Liver (tissue), 9 donors: Measurements from ENCODE around the gene PYROXD2. TPM values are rescaled to one million over a fixed set of nuclear protein-coding genes. Genes with fewer than 3 reads are reported as not detected.

ENCODE experiments used
- DNase-seq: peaks from one replicate; pipeline ENCODE4 v3.0.0-alpha.2; 2017; ENCODE audit warnings: low spot score
- H3K27ac ChIP-seq, 2 donors: one replicate each; pipeline ENCODE4 v1.7.0; 2013; ENCODE audit warnings: inconsistent platforms in 2 of 2, low read length in 2 of 2, control low read depth in 1 of 2, low read depth in 1 of 2, mild to moderate bottlenecking in 1 of 2
- H3K27me3 ChIP-seq, 4 donors: one replicate each; pipeline versions ENCODE4 v1.6.1 to v1.7.0; 2013; ENCODE audit warnings: low read length in 3 of 4, inconsistent platforms in 1 of 4, mild to moderate bottlenecking in 1 of 4, moderate library complexity in 1 of 4; ENCODE audit not compliant: control insufficient read depth in 4 of 4, insufficient read depth in 4 of 4
- H3K36me3 ChIP-seq, 4 donors: one replicate each; pipeline versions ENCODE4 v1.6.1 to v1.7.0; 2013; ENCODE audit warnings: low read length in 3 of 4, mild to moderate bottlenecking in 3 of 4, low read depth in 1 of 4, moderate library complexity in 1 of 4; ENCODE audit not compliant: control insufficient read depth in 4 of 4, insufficient read depth in 3 of 4
- H3K4me1 ChIP-seq, 4 donors: one replicate each; pipeline versions ENCODE4 v1.6.1 to v1.7.0; 2013; ENCODE audit warnings: low read length in 3 of 4, mild to moderate bottlenecking in 3 of 4, moderate library complexity in 1 of 4; ENCODE audit not compliant: control insufficient read depth in 4 of 4, insufficient read depth in 4 of 4
- H3K4me3 ChIP-seq, 3 donors: one replicate each; pipeline versions ENCODE4 v1.6.1 to v1.7.0; 2013; ENCODE audit warnings: low read length in 3 of 3, control low read depth in 1 of 3, low read depth in 1 of 3, mild to moderate bottlenecking in 1 of 3
- H3K9ac ChIP-seq, 2 donors: one replicate each; pipeline ENCODE4 v1.7.0; 2013; ENCODE audit warnings: low read length in 2 of 2, mild to moderate bottlenecking in 2 of 2, moderate library complexity in 2 of 2, control low read depth in 1 of 2, low read depth in 1 of 2
- H3K9me3 ChIP-seq, 4 donors: one replicate each; pipeline versions ENCODE4 v1.6.1 to v1.7.0; 2013; ENCODE audit warnings: low read length in 3 of 4; ENCODE audit not compliant: control insufficient read depth in 4 of 4
- EGR1 ChIP-seq, 2 donors: IDR thresholded peaks; 2 replicates each; pipeline ENCODE4 v1.6.1; 2016 to 2018; ENCODE audit warnings: antibody characterized with exemption in 2 of 2, low read depth in 2 of 2
- FOXA1 ChIP-seq: IDR thresholded peaks from 2 replicates; pipeline ENCODE4 v1.6.1; 2016; ENCODE audit warnings: antibody characterized with exemption
- FOXA2 ChIP-seq: IDR thresholded peaks from 2 replicates; pipeline ENCODE4 v1.6.1; 2016; ENCODE audit warnings: antibody characterized with exemption
- GABPA ChIP-seq, 2 donors: IDR thresholded peaks in 1 of 2; conservative IDR thresholded peaks in 1 of 2; 2 replicates each; pipeline ENCODE4 v1.6.1; 2016; ENCODE audit warnings: antibody characterized with exemption in 2 of 2, mild to moderate bottlenecking in 1 of 2, moderate library complexity in 1 of 2
- HNF4A ChIP-seq, 2 donors: conservative IDR thresholded peaks; 2 replicates each; pipeline ENCODE4 v1.6.1; 2016; ENCODE audit warnings: antibody characterized with exemption in 2 of 2, mild to moderate bottlenecking in 2 of 2
- HNF4G ChIP-seq: IDR thresholded peaks from 2 replicates; pipeline ENCODE4 v1.6.1; 2016; ENCODE audit warnings: antibody characterized with exemption
- JUND ChIP-seq, 2 donors: IDR thresholded peaks; 2 replicates each; pipeline ENCODE4 v1.6.1; 2016; ENCODE audit warnings: antibody characterized with exemption in 2 of 2
- NR2F2 ChIP-seq: IDR thresholded peaks from 2 replicates; pipeline ENCODE4 v1.6.1; 2016; ENCODE audit warnings: antibody characterized with exemption
- RAD21 ChIP-seq, 2 donors: IDR thresholded peaks; 2 replicates each; pipeline ENCODE4 v1.6.1; 2016; ENCODE audit warnings: antibody characterized with exemption in 2 of 2, mild to moderate bottlenecking in 2 of 2
- RXRA ChIP-seq, 2 donors: IDR thresholded peaks; 2 replicates each; pipeline ENCODE4 v1.6.1; 2017 to 2018; ENCODE audit warnings: antibody characterized with exemption in 2 of 2, mild to moderate bottlenecking in 1 of 2
- SP1 ChIP-seq: IDR thresholded peaks from 2 replicates; pipeline ENCODE4 v1.6.1; 2018; ENCODE audit warnings: antibody characterized with exemption, mild to moderate bottlenecking
- TAF1 ChIP-seq: conservative IDR thresholded peaks from 2 replicates; pipeline ENCODE4 v1.6.1; 2016; ENCODE audit warnings: antibody characterized with exemption, mild to moderate bottlenecking
- YY1 ChIP-seq: IDR thresholded peaks from 2 replicates; pipeline ENCODE4 v1.6.1; 2016; ENCODE audit warnings: antibody characterized with exemption, mild to moderate bottlenecking
- ZBTB33 ChIP-seq: IDR thresholded peaks from 2 replicates; pipeline ENCODE4 v1.6.1; 2016; ENCODE audit warnings: antibody characterized with exemption
- WGBS: extraction: QIAGEN DNeasy Blood & Tissue Kit; methylation state at CpG from one replicate; pipeline ENCODE4 v1.1.7; 2013; 5-methylcytosine and 5-hydroxymethylcytosine counted together
- polyA plus RNA-seq, 2 donors: library from polyadenylated mRNA; stranded (reverse) in 1 of 2; unstranded in 1 of 2; fragments of 200-250 nt in 1 of 2; fragments of >200 nt in 1 of 2; fragmentation: Nextera tagmentation in 1 of 2; extraction: Ambion mirVana in 1 of 2; gene quantifications; one replicate each; pipeline versions ENCODE4 v1.2.1 to v1.2.3, GENCODE V29; 2013 to 2015
- total RNA-seq, 2 donors: library from RNA; depleted of rRNA; stranded (reverse); fragments of >200 nt; gene quantifications; one replicate each; pipeline ENCODE4 v1.2.3, GENCODE V29; 2014
- TF ChIP-seq, protein P1 (sequence below): fragments of 150-350 bp; IDR thresholded peaks from 2 replicates; pipeline ENCODE4 v1.5.1; 2017; ENCODE audit warnings: improper control_type of control experiment, low read depth, low read length; ENCODE audit not compliant: missing input control
- TF ChIP-seq, protein P2 (sequence below): IDR thresholded peaks from 2 replicates; pipeline ENCODE4 v1.6.1; 2016; ENCODE audit warnings: antibody characterized with exemption
- TF ChIP-seq, protein P3 (sequence below): IDR thresholded peaks from 2 replicates; pipeline ENCODE4 v1.6.1; 2016; ENCODE audit warnings: antibody characterized with exemption
- TF ChIP-seq, protein P4 (sequence below): IDR thresholded peaks from 2 replicates; pipeline ENCODE4 v1.6.1; 2016; ENCODE audit warnings: antibody characterized with exemption, mild to moderate bottlenecking
- donor health status: healthy.
- donor health status: healthy.
- donor health status: healthy.
- donor health status: healthy.
- donor health status: healthy.

PYROXD2 gene
- total and polyA plus RNA-seq, 4 donors, result 2.3 to 9.0 (median 4.5) TPM

GRCh38 chr10:98376485-98376884 is 38.5 kb downstream of the PYROXD2 start:
- 81% methylated on average over 1 of the region's 1 CpG for WGBS
- Histone ChIP-seq H3K9ac (no peak overlapping the region), H3K27me3 (no peaks in the 10 kb centered on the region), H3K4me3 (no peak overlapping the region), H3K27ac (no peak overlapping the region), H3K36me3 (peaks cover 0 to 2% (median 0%) of the 10 kb centered on the region in 4 donors), H3K9me3 (peaks cover 0 to 2% (median 0%) of the 10 kb centered on the region in 4 donors), H3K4me1 (no peaks in the 10 kb centered on the region)
- TF ChIP-seq, protein P1, sequence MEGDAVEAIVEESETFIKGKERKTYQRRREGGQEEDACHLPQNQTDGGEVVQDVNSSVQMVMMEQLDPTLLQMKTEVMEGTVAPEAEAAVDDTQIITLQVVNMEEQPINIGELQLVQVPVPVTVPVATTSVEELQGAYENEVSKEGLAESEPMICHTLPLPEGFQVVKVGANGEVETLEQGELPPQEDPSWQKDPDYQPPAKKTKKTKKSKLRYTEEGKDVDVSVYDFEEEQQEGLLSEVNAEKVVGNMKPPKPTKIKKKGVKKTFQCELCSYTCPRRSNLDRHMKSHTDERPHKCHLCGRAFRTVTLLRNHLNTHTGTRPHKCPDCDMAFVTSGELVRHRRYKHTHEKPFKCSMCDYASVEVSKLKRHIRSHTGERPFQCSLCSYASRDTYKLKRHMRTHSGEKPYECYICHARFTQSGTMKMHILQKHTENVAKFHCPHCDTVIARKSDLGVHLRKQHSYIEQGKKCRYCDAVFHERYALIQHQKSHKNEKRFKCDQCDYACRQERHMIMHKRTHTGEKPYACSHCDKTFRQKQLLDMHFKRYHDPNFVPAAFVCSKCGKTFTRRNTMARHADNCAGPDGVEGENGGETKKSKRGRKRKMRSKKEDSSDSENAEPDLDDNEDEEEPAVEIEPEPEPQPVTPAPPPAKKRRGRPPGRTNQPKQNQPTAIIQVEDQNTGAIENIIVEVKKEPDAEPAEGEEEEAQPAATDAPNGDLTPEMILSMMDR, result no peak
- TF ChIP-seq JUND (IDR thresholded peaks at IDR 0.05) (no peak), YY1 (no peak), RXRA (IDR thresholded peaks at IDR 0.05) (no peak), FOXA2 (no peak), ZBTB33 (no peak), HNF4A (conservative IDR thresholded peaks at IDR 0.05) (no peak), EGR1 (IDR thresholded peaks at IDR 0.05; ENCODE audit: low read depth in 2 of 2) (no peak), RAD21 (IDR thresholded peaks at IDR 0.05) (no peak), TAF1 (no peak), SP1 (no peak), FOXA1 (no peak), NR2F2 (no peak), HNF4G (no peak), GABPA (IDR thresholded peaks at IDR 0.05 in 1 of 2, conservative IDR thresholded peaks at IDR 0.05 in 1 of 2) (no peak)
- TF ChIP-seq, protein P2, sequence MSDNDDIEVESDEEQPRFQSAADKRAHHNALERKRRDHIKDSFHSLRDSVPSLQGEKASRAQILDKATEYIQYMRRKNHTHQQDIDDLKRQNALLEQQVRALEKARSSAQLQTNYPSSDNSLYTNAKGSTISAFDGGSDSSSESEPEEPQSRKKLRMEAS, result no peak
- TF ChIP-seq, protein P3, sequence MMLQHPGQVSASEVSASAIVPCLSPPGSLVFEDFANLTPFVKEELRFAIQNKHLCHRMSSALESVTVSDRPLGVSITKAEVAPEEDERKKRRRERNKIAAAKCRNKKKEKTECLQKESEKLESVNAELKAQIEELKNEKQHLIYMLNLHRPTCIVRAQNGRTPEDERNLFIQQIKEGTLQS, result no peak
- TF ChIP-seq, protein P4, sequence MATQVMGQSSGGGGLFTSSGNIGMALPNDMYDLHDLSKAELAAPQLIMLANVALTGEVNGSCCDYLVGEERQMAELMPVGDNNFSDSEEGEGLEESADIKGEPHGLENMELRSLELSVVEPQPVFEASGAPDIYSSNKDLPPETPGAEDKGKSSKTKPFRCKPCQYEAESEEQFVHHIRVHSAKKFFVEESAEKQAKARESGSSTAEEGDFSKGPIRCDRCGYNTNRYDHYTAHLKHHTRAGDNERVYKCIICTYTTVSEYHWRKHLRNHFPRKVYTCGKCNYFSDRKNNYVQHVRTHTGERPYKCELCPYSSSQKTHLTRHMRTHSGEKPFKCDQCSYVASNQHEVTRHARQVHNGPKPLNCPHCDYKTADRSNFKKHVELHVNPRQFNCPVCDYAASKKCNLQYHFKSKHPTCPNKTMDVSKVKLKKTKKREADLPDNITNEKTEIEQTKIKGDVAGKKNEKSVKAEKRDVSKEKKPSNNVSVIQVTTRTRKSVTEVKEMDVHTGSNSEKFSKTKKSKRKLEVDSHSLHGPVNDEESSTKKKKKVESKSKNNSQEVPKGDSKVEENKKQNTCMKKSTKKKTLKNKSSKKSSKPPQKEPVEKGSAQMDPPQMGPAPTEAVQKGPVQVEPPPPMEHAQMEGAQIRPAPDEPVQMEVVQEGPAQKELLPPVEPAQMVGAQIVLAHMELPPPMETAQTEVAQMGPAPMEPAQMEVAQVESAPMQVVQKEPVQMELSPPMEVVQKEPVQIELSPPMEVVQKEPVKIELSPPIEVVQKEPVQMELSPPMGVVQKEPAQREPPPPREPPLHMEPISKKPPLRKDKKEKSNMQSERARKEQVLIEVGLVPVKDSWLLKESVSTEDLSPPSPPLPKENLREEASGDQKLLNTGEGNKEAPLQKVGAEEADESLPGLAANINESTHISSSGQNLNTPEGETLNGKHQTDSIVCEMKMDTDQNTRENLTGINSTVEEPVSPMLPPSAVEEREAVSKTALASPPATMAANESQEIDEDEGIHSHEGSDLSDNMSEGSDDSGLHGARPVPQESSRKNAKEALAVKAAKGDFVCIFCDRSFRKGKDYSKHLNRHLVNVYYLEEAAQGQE, result no peak
- DNase-seq, result no peak
